ENCODE measurements around the gene HBB. TPM values are rescaled to one million over a fixed set of nuclear protein-coding genes. Genes with fewer than 3 reads are reported as not detected.
"Not testable (repeated sequence)": the region's sequence is repeated elsewhere in the genome, so short reads cannot be mapped to it uniquely, and the experiment has no call there.

Gene HBB
- total RNA-seq = not detected in 2 replicates
- not detected for polyA plus RNA-seq (2012)

DNA sequence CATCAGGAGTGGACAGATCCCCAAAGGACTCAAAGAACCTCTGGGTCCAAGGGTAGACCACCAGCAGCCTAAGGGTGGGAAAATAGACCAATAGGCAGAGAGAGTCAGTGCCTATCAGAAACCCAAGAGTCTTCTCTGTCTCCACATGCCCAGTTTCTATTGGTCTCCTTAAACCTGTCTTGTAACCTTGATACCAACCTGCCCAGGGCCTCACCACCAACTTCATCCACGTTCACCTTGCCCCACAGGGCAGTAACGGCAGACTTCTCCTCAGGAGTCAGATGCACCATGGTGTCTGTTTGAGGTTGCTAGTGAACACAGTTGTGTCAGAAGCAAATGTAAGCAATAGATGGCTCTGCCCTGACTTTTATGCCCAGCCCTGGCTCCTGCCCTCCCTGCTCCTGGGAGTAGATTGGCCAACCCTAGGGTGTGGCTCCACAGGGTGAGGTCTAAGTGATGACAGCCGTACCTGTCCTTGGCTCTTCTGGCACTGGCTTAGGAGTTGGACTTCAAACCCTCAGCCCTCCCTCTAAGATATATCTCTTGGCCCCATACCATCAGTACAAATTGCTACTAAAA, at the start of gene HBB:
Gene HBB (minus strand): TSS at position 340 of the 579 bp plus-strand sequence. CDS start 50 bp downstream, at position 290.
- DNase-seq (ENCODE audit: low read depth) = no peak

DNA sequence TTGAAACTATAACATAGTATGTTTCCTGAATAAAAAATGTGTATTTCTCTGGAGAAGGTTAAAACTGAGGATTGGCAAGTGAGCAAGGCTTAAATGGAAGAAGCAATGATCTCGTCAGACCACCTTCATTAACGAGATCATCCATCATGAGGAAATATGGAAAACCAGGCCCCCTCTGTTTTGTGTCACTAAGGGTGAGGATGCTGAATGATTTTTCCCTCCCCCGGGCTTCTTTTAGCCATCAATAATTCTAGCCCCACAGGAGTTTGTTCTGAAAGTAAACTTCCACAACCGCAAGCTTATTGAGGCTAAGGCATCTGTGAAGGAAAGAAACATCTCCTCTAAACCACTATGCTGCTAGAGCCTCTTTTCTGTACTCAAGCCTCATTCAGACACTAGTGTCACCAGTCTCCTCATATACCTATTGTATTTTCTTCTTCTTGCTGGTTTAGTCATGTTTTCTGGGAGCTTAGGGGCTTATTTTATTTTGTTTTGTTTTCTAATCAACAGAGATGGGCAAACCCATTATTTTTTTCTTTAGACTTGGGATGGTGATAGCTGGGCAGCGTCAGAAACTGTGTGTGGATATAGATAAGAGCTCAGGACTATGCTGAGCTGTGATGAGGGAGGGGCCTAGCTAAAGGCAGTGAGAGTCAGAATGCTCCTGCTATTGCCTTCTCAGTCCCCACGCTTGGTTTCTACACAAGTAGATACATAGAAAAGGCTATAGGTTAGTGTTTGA, 48.7 kb upstream of the HBB start:
- no peak for DNase-seq (ENCODE audit: low read depth)

- no peak for DNase-seq (ENCODE audit: low read depth)
Measured at GRCh38 chr11:5274395-5274794, 47.5 kb upstream of the HBB start.

- DNase-seq (ENCODE audit: low read depth) = no peak
Measured at GRCh38 chr11:5272395-5273017, 45.6 kb upstream of the HBB start.

GRCh38 chr11:5269715-5270147, 42.9 kb upstream of the HBB start, which contains the start of gene HBE1:
HBE1 (minus strand) TSS chr11:5269945; CDS start chr11:5269890, 55 bp downstream.
- no peak for DNase-seq (ENCODE audit: low read depth)

DNA sequence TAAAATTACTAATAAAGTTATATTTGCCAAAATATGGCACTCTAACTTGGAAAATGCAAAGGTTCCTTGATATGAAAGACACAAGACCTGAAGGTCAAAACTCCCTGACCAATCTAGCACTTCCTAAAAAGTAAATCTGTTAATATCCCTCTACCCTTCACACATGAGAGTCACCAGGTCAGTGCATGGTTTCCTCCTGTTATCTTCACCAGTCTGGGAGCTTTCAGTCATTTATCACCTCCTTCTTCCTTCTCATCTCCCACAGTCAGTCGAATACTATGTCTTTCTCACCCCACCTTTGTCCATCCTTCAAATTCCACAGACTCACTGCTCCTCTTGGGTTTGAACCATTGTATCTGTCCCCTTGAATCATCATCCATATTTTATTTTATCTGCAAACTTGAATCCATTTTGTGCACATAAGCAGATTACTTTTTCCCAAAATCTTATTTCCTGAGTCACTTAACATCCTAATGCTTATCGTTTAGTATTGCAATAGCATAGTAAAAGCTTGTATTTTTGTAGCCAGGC, 40.2 kb upstream of the HBB start:
- DNase-seq (ENCODE audit: low read depth) = no peak

DNA sequence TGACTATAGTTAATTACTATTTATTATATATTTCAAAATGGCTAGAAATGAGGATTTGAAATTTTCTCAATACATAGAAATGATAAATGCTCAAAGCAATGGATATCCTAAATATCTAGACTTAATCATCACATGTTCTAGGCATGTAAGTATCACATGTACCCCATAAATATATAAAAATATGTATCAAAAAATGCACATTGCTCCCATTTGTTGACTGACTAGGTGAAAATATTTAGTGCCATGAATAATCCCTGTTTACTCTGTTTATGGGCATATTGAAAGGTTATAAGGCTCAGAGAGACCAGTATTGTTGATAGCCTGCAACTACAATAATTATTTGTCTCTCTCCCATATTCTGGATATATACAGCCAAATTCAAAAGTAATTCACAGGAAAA, 39.7 kb upstream of the HBB start:
- no peak for DNase-seq (ENCODE audit: low read depth)

GRCh38 chr11:5265832-5266231, 39.0 kb upstream of the HBB start:
- DNase-seq (ENCODE audit: low read depth) = no peak

DNA sequence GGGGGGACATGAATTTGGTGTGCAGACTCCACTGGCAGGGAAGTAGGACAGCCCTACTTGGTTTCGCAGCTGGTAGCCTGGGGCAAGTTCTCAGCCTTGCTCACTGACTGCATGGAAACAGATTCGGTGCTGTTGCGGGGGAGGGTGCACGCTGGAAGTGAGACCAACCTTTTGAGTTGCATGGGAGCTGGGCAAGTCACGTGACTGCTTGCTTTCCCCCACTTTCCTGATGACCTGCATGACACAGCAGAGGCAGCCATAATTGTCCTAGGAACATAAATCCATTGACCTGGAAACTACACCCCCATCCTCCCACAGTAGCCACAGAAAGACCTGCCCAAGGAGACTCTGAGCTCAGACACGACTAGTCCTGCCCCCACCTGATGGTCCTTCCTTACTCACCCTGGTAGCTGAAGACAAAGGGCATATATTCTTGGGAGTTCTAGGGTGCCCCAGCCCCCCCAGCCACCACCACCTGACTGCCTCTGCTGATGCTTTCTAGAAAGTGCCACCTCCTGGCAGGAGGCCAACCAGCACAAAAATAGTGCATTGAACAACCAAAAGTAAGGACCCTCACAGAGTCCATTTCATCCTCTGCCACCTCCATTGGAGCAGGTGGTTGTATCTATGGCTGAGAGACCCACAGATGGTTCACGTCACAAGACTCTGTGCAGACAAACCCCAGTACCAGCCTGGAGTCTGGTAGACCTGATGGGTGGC, 31.8 kb upstream of the HBB start:
- DNase-seq (ENCODE audit: low read depth) = no peak

DNA sequence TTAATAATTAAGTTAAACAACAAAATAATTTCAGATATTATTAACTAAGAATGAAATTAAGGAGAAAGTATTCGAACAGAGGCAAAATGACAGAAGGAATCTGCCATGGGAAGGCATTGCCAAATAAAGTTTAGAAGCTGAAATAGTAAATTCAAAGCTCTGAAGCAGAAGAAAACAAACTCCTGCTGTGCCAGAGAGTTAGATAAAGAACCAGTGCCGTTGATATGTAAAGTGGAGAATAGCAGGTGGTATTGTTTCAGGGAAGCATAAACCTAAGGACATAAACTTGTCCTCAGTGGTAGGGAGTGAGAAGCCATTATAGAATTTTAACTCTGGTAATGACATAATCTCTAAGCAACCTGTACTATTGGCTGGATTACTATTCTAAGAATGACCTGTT, 30.4 kb upstream of the HBB start:
- no peak for DNase-seq (ENCODE audit: low read depth)

DNA sequence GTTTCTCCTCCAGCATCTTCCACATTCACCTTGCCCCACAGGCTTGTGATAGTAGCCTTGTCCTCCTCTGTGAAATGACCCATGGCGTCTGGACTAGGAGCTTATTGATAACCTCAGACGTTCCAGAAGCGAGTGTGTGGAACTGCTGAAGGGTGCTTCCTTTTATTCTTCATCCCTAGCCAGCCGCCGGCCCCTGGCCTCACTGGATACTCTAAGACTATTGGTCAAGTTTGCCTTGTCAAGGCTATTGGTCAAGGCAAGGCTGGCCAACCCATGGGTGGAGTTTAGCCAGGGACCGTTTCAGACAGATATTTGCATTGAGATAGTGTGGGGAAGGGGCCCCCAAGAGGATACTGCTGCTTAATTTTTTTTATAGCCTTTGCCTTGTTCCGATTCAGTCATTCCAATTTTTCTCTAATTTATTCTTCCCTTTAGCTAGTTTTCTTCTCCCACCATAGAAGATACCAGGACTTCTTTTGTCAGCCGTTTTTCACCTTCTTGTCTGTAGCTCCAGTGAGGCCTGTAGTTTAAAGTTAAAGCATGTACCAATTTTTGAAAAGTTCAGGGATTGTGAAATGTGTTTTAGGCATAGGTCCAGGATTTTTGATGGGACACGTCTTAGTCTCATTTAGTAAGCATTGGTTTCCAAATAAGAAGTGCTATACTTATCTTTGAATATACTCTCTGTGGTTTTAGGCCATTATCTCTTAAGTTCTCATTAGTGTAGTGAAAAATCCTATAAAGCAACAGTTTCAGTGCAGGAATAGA, 28.0 kb upstream of the HBB start, which contains the start of gene HBG2:
Gene HBG2 (minus strand): TSS at position 136 of the 768 bp plus-strand sequence. CDS start 53 bp downstream, at position 83.
- not testable (repeated sequence) for DNase-seq (ENCODE audit: low read depth)

GRCh38 chr11:5254023-5254422, 27.2 kb upstream of the HBB start:
- not testable (repeated sequence) for DNase-seq (ENCODE audit: low read depth)

DNA sequence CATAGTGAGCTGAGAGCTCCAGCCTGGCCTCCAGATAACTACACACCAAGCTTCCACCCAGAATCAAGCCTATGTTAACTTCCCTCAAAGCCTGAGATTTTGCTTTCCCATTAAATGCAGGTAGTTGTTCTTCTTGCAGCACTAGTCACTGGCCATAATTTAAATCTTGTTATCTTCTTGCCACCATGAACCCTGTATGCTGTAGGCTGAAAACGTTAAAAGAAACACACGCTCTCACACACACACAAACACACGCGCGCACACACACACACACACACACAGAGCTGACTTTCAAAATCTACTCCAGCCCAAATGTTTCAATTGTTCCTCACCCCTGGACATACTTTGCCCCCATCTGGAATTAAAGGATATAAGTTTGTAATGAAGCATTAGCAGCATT, 26.6 kb upstream of the HBB start:
- not testable (repeated sequence) for DNase-seq (ENCODE audit: low read depth)

DNA sequence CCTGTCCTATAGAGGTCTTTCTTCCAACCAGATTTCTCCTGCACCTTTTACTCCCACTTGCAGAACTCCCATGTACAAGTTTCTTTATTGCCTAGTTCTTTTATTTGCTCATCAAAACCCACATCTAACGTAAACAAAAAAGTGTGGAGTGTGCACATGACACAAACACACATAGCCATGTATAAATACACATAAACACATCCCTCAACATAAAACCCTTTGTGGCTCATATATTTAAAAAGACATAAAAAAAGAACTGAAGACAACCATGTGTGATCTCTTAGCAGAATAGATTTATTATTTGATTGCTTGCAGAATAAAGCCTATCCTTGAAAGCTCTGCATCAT, 26.0 kb upstream of the HBB start:
- DNase-seq (ENCODE audit: low read depth) = no peak

DNA sequence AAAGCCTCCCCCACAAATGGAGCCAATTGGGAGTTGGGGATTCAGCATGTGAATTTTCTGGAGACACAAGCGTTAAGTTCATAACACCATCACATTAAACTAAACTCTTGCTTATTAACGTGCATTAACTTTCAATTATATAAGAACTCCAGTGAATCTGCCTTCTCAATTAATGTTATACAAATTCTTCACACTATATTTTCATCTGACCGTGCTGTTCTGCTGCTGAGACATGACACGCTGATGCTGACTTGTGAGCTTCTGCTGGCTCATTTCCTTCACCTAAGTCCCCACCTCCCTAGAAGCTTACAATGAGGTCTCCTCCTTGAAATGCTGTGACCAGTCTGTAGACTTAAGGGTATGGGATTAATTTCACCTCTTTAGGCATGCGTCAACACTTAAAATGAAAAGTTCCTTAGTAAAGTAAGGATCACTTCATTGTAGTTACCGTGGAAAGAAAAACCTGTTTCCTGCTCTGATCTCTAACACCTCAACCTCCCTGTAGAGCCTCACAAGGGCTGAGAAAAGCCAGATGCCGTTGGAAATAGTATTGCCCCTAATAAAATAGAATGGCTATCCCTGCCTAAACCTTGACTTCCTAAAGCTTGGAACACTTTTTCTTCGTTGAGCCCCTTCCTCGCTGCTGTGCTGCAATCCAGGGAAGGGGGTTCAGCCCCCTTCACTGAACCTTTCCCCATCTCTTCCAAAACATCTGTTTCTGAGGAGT, 25.5 kb upstream of the HBB start:
- DNase-seq (ENCODE audit: low read depth) = no peak

DNA sequence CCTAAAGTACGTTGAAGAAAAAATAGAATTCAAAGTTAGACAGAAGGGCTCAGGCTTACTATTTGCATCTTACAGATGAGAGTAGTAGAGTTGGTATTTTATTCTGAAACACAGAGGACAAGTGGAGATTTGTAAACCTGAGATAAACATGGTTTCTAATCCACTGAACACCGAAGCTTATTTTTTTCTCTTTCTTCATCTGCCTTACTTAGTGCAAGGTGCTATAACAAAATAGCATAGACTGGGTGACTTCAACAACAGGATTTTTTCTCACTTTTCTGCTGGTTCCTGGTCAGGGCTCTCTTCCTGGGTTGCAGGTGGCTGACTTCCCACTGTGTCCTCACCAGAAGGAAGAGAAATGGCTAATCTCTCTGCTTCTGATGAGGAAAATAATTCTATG, 24.9 kb upstream of the HBB start:
- no peak for DNase-seq (ENCODE audit: low read depth)

DNA sequence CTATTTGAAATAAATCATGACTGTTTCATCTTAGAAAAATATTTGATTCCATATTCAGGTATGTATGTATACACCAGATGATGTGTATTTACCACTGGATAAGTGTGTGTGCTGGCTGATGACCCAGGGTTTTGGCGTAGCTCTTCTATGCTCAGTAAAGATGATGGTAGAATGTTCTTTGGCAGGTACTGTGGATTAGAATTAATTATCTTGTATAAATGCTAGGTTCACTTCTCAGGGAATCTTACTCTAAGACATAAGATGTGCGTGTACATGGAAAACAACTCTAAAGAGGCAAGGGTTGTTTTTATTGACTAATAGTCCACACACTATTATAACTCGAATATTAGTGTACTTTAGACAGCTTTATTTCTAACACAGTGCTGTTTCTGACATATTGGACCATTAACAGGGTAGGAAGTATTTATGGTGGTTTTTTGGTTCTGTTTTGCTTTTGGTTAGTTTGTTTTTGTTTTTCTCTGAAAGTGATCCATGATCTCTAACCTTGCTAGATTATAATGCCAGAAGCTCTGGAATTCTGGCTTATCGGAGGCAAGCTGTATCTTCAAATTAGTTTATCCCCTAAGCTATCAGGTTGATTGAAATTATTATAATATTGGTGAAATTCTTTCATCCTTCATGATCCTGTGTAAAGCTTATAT, 23.8 kb upstream of the HBB start:
- DNase-seq (ENCODE audit: low read depth) = no peak

DNA sequence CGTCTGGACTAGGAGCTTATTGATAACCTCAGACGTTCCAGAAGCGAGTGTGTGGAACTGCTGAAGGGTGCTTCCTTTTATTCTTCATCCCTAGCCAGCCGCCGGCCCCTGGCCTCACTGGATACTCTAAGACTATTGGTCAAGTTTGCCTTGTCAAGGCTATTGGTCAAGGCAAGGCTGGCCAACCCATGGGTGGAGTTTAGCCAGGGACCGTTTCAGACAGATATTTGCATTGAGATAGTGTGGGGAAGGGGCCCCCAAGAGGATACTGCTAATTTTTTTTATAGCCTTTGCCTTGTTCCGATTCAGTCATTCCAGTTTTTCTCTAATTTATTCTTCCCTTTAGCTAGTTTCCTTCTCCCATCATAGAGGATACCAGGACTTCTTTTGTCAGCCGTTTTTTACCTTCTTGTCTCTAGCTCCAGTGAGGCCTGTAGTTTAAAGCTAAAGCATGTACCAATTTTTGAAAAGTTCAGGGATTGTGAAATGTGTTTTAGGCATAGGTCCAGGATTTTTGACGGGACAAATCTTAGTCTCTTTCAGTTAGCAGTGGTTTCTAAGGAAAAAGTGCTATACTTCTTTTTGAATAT, 23.0 kb upstream of the HBB start, which contains the start of gene HBG1:
Gene HBG1 (minus strand): TSS at position 51 of the 590 bp plus-strand sequence. CDS start 53 bp downstream, outside the sequence.
- not testable (repeated sequence) for DNase-seq (ENCODE audit: low read depth)

DNA sequence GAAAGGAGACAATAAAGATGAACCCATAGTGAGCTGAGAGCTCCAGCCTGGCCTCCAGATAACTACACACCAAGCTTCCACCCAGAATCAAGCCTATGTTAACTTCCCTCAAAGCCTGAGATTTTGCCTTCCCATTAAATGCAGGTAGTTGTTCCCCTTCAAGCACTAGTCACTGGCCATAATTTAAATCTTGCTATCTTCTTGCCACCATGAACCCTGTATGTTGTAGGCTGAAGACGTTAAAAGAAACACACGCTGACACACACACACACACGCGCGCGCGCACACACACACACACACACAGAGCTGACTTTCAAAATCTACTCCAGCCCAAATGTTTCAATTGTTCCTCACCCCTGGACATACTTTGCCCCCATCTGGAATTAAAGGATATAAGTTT, 21.6 kb upstream of the HBB start:
- DNase-seq (ENCODE audit: low read depth) = not testable (repeated sequence)
